IMR-90 (cell line): ENCODE data around the gene TMEM52. TPM values are rescaled to one million over a fixed set of nuclear protein-coding genes. Genes with fewer than 3 reads are reported as not detected.

Experiments
- ATAC-seq: fragments of 200-7000 bp; cut with Tn5 transposase; 2 replicates; pipeline ENCODE4 v1.9.1; 2020; ENCODE audit warnings: low read depth, mild to moderate bottlenecking, moderate library complexity
- BruUV-seq: library from RNA; stranded (reverse); fragments of 400-500 nt; replicated peaks from 2 replicates; lab custom pipeline; 2021; lab: Mats Ljungman, UMichigan
- CTCF ChIA-PET: fragments of 300-600 bp; formaldehyde crosslinking; extraction: SDS; loops from one replicate; lab custom pipeline; 2021; ENCODE audit warnings: antibody characterized with exemption; lab: Yijun Ruan, JAX
- POLR2A ChIA-PET: fragments of 300-600 bp; sonication (Branson Sonifier 250); formaldehyde crosslinking; loops from one replicate; lab custom pipeline; 2022; ENCODE audit warnings: antibody characterized with exemption; ENCODE audit not compliant: unreplicated experiment; lab: Charles Lee
- DNase-seq: peaks from one replicate; pipeline ENCODE4 v3.0.0; 2013
- H2AFZ ChIP-seq: replicated peaks from 2 replicates; pipeline ENCODE3; 2013; ENCODE audit warnings: low read length, mild to moderate bottlenecking; ENCODE audit not compliant: poor library complexity
- H2AK5ac ChIP-seq: 2 replicates; pipeline ENCODE4 v1.6.1; 2013; ENCODE audit warnings: low read depth, low read length, inconsistent platforms
- H2AK9ac ChIP-seq: replicated peaks from 2 replicates; pipeline ENCODE3; 2013; ENCODE audit warnings: mild to moderate bottlenecking, low read depth, low read length, moderate library complexity; ENCODE audit not compliant: poor library complexity
- H2BK120ac ChIP-seq: 2 replicates; pipeline ENCODE4 v1.6.1; 2013; ENCODE audit warnings: low read depth, low read length, inconsistent platforms
- H2BK15ac ChIP-seq: 3 replicates; pipeline ENCODE4 v1.6.1; 2013; ENCODE audit warnings: low read depth, low read length, inconsistent platforms
- H2BK20ac ChIP-seq: 2 replicates; pipeline ENCODE4 v1.6.1; 2013; ENCODE audit warnings: low read depth, mild to moderate bottlenecking, inconsistent platforms, low read length, moderate library complexity
- H2BK5ac ChIP-seq: 2 replicates; pipeline ENCODE4 v1.6.1; 2013; ENCODE audit warnings: mild to moderate bottlenecking, low read depth, low read length, inconsistent platforms; ENCODE audit not compliant: poor library complexity, severe bottlenecking
- H3K14ac ChIP-seq: replicated peaks from 2 replicates; pipeline ENCODE4 v1.6.1; 2013; ENCODE audit warnings: low read depth, low read length, inconsistent platforms
- H3K18ac ChIP-seq: 2 replicates; pipeline ENCODE4 v1.6.1; 2013; ENCODE audit warnings: low read depth, low read length, control low read depth
- H3K23ac ChIP-seq: 2 replicates; pipeline ENCODE4 v1.6.1; 2013; ENCODE audit warnings: low read depth, low read length, inconsistent platforms
- H3K27ac ChIP-seq: 2 replicates; pipeline ENCODE4 v1.5.1; 2013; ENCODE audit warnings: mild to moderate bottlenecking, control low read depth, low read length; ENCODE audit not compliant: insufficient read depth
- H3K27me3 ChIP-seq: 2 replicates; pipeline ENCODE4 v1.6.1; 2013; ENCODE audit warnings: low read length; ENCODE audit not compliant: control insufficient read depth, insufficient read depth
- H3K36me3 ChIP-seq: 2 replicates; pipeline ENCODE4 v1.6.1; 2013; ENCODE audit warnings: low read length, mixed read lengths; ENCODE audit not compliant: control insufficient read depth, insufficient read depth
- H3K4ac ChIP-seq: 2 replicates; pipeline ENCODE4 v1.6.1; 2013; ENCODE audit warnings: low read depth, low read length, inconsistent platforms
- H3K4me1 ChIP-seq: 2 replicates; pipeline ENCODE4 v1.6.1; 2013; ENCODE audit warnings: low read length, mixed read lengths; ENCODE audit not compliant: control insufficient read depth, insufficient read depth
- H3K4me2 ChIP-seq: 2 replicates; pipeline ENCODE4 v1.6.1; 2013; ENCODE audit warnings: low read depth, mild to moderate bottlenecking, control low read depth, low read length, moderate library complexity
- H3K4me3 ChIP-seq: 2 replicates; pipeline ENCODE4 v1.5.1; 2013; ENCODE audit warnings: low read depth, mild to moderate bottlenecking, control low read depth, low read length, moderate library complexity; ENCODE audit not compliant: insufficient read depth
- H3K56ac ChIP-seq: 2 replicates; pipeline ENCODE4 v1.6.1; 2013; ENCODE audit warnings: low read length, inconsistent platforms; ENCODE audit not compliant: insufficient read depth; ENCODE audit errors: extremely low read depth
- H3K79me1 ChIP-seq, 2 experiments: 2 replicates each; pipeline ENCODE4 v1.6.1; 2013; ENCODE audit warnings: low read length in 2 of 2, inconsistent platforms in 1 of 2, low read depth in 1 of 2
- H3K9ac ChIP-seq: 2 replicates; pipeline ENCODE4 v1.6.1; 2013; ENCODE audit warnings: low read depth, low read length, control low read depth
- H3K9me1 ChIP-seq: 2 replicates; pipeline ENCODE4 v1.6.1; 2013; ENCODE audit warnings: low read length, inconsistent platforms; ENCODE audit not compliant: insufficient read depth
- H3K9me3 ChIP-seq: 2 replicates; pipeline ENCODE4 v1.6.1; 2013; ENCODE audit warnings: low read length; ENCODE audit not compliant: control insufficient read depth, insufficient read depth
- H4K20me1 ChIP-seq: 2 replicates; pipeline ENCODE4 v1.6.1; 2013; ENCODE audit warnings: low read length, inconsistent platforms; ENCODE audit not compliant: insufficient read depth
- H4K5ac ChIP-seq: 2 replicates; pipeline ENCODE4 v1.6.1; 2013; ENCODE audit warnings: mild to moderate bottlenecking, low read depth, low read length, control low read depth
- H4K8ac ChIP-seq, 2 experiments: 2 replicates each; pipeline ENCODE4 v1.6.1; 2013; ENCODE audit warnings: low read depth in 2 of 2, low read length in 2 of 2, control low read depth in 1 of 2, inconsistent platforms in 1 of 2
- H4K91ac ChIP-seq: 2 replicates; pipeline ENCODE4 v1.6.1; 2013; ENCODE audit warnings: low read depth, low read length, inconsistent platforms; ENCODE audit not compliant: insufficient read depth
- BHLHE40 ChIP-seq: fragments of 150-350 bp; IDR thresholded peaks from 2 replicates; pipeline ENCODE4 v1.6.1; 2016; ENCODE audit warnings: mild to moderate bottlenecking, low read depth, low read length
- CEBPB ChIP-seq: IDR thresholded peaks from 2 replicates; pipeline ENCODE4 v1.6.1; 2012; ENCODE audit warnings: low read depth, low read length, improper control_type of control experiment
- CHD1 ChIP-seq: IDR thresholded peaks from 2 replicates; pipeline ENCODE4 v1.6.1; 2012; ENCODE audit warnings: low read depth, low read length, improper control_type of control experiment
- FOS ChIP-seq: fragments of 150-350 bp; IDR thresholded peaks from 2 replicates; pipeline ENCODE4 v1.6.1; 2016; ENCODE audit warnings: low read depth, low read length
- MAFK ChIP-seq: IDR thresholded peaks from 2 replicates; pipeline ENCODE4 v1.6.1; 2012; ENCODE audit warnings: low read depth, low read length, improper control_type of control experiment
- MAZ ChIP-seq: IDR thresholded peaks from 2 replicates; pipeline ENCODE4 v1.6.1; 2012; ENCODE audit warnings: low read depth, mild to moderate bottlenecking, low read length, improper control_type of control experiment, moderate library complexity, borderline replicate concordance
- NFE2L2 ChIP-seq: fragments of 150-350 bp; IDR thresholded peaks from 2 replicates; pipeline ENCODE4 v1.6.1; 2016; ENCODE audit warnings: low read depth, mild to moderate bottlenecking, low read length
- POLR2A ChIP-seq: IDR thresholded peaks from 2 replicates; pipeline ENCODE4 v1.6.1; 2012; ENCODE audit warnings: mild to moderate bottlenecking, low read depth, low read length
- RCOR1 ChIP-seq: IDR thresholded peaks from 2 replicates; pipeline ENCODE4 v1.6.1; 2012; ENCODE audit warnings: mild to moderate bottlenecking, low read length, improper control_type of control experiment; ENCODE audit not compliant: insufficient replicate concordance
- RFX5 ChIP-seq: IDR thresholded peaks from 2 replicates; pipeline ENCODE4 v1.8.0; 2012; ENCODE audit warnings: low read depth, mild to moderate bottlenecking, low read length, moderate library complexity
- WGBS, 2 experiments: methylation state at CpG; one replicate each; pipeline versions ENCODE4 v1.1.5 to v1.1.7; 2013; ENCODE audit warnings: missing lambda C conversion rate in 2 of 2; ENCODE audit not compliant: insufficient read length in 1 of 2; ENCODE audit errors: extremely low coverage in 2 of 2; 5-methylcytosine and 5-hydroxymethylcytosine counted together
- dilution Hi-C: fragments of 300-500 bp; cut with HindIII; formaldehyde crosslinking; loops from one replicate; pipeline ENCODE4 v1.14.3; 2018; ENCODE audit warnings: low sequenced_read_pairs; ENCODE audit not compliant: unreplicated experiment
- in situ Hi-C: fragments of 300-500 bp; cut with MboI; formaldehyde crosslinking; loops from 3 replicates; pipeline ENCODE4 v1.14.3; 2019; ENCODE audit warnings: low sequenced_read_pairs, inconsistent platforms, mixed read lengths
- intact Hi-C: fragments of 100-400 bp; cut with micrococcal nuclease; formaldehyde crosslinking; loops from 2 replicates; pipeline ENCODE4 v1.10.0; 2022
- polyA plus RNA-seq, 3 experiments: library from polyadenylated mRNA; depleted of rRNA; stranded (reverse); fragments of >200 nt; gene quantifications; 2 replicates each; pipeline ENCODE4 v1.2.3, GENCODE V29; 2012; ENCODE audit warnings: low replicate concordance in 1 of 3
- total RNA-seq: library from RNA; depleted of rRNA; stranded (reverse); fragments of >200 nt; gene quantifications from 2 replicates; pipeline ENCODE4 v1.2.3, GENCODE V29; 2012
- TF ChIP-seq, protein P1 (sequence below): conservative IDR thresholded peaks from 2 replicates; pipeline ENCODE4 v1.5.1; 2012; ENCODE audit warnings: mild to moderate bottlenecking, low read depth, low read length, improper control_type of control experiment
- TF ChIP-seq, protein P2 (sequence below): fragments of 150-350 bp; IDR thresholded peaks from 2 replicates; pipeline ENCODE4 v1.6.1; 2016; ENCODE audit warnings: low read depth, mild to moderate bottlenecking, low read length, moderate library complexity, borderline replicate concordance
- TF ChIP-seq, protein P3 (sequence below): fragments of 150-350 bp; IDR thresholded peaks from 2 replicates; pipeline ENCODE4 v1.6.1; 2017; ENCODE audit warnings: mild to moderate bottlenecking, antibody characterized with exemption, low read length, low read depth

The TMEM52 gene
- total and polyA plus RNA-seq, 2 of the 4 experiments (the other 2 are of a cell fraction), result 0.54 to 1.3 TPM

DNA sequence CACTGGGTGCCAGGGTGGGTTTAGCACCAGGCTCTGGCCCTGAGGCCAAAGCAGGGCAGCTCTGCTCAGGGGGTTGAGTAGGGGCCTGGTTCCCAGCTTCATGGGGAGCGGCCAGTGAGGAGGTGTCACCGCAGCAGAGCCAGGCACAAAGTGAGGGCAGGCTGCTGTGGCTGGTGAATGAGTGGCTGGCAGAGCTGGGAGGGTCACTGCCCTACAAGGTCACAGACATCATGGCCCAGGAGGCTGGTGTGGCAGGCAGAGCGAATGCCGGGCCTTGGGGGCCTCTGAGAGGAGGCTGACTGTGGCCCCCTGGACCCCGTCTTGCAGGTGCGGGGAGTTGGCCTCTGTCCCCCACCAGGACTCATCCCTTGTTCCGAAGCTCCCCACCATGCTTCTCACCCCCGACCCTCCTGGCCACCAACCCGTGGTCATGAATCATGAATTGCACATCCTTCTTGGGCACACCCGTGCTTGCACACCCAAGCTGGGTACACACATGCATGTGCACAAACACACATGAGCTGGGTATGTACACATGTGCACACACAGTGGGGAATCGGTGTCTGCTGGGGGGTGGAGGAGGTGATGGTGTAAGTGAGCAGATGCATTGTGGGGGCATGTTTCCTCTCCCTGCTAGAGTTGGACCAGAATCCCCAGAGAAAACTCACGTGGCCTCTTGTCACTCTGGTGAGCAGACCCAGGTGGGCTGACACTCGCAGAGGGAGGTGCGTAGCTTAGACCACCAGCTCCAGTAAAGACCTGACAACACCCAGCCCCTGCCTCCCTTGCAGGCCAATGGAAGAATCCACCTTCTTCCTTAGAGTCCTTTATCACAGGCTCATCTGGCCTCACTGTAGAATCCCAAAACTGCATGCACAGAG is 23.4 kb downstream of the TMEM52 start:
- H4K8ac ChIP-seq, result no peak overlapping the region
- TF ChIP-seq RFX5 (no peak), BHLHE40 (no peak), NFE2L2 (no peak), POLR2A (no peak), CHD1 (no peak), MAZ (no peak), MAFK (no peak), FOS (no peak), RCOR1 (no peak), CEBPB (no peak)
- TF ChIP-seq, protein P1, sequence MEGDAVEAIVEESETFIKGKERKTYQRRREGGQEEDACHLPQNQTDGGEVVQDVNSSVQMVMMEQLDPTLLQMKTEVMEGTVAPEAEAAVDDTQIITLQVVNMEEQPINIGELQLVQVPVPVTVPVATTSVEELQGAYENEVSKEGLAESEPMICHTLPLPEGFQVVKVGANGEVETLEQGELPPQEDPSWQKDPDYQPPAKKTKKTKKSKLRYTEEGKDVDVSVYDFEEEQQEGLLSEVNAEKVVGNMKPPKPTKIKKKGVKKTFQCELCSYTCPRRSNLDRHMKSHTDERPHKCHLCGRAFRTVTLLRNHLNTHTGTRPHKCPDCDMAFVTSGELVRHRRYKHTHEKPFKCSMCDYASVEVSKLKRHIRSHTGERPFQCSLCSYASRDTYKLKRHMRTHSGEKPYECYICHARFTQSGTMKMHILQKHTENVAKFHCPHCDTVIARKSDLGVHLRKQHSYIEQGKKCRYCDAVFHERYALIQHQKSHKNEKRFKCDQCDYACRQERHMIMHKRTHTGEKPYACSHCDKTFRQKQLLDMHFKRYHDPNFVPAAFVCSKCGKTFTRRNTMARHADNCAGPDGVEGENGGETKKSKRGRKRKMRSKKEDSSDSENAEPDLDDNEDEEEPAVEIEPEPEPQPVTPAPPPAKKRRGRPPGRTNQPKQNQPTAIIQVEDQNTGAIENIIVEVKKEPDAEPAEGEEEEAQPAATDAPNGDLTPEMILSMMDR, result no peak
- TF ChIP-seq, protein P2, sequence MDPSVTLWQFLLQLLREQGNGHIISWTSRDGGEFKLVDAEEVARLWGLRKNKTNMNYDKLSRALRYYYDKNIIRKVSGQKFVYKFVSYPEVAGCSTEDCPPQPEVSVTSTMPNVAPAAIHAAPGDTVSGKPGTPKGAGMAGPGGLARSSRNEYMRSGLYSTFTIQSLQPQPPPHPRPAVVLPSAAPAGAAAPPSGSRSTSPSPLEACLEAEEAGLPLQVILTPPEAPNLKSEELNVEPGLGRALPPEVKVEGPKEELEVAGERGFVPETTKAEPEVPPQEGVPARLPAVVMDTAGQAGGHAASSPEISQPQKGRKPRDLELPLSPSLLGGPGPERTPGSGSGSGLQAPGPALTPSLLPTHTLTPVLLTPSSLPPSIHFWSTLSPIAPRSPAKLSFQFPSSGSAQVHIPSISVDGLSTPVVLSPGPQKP, result no peak
- TF ChIP-seq, protein P3, sequence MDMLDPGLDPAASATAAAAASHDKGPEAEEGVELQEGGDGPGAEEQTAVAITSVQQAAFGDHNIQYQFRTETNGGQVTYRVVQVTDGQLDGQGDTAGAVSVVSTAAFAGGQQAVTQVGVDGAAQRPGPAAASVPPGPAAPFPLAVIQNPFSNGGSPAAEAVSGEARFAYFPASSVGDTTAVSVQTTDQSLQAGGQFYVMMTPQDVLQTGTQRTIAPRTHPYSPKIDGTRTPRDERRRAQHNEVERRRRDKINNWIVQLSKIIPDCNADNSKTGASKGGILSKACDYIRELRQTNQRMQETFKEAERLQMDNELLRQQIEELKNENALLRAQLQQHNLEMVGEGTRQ, result no peak
- in situ Hi-C loops, result no loop called here
- H3K4ac ChIP-seq, result no peak overlapping the region
- no TSS peak for BruUV-seq
- H2AFZ ChIP-seq, result peak overlapping the region; percentile 41
- POLR2A ChIA-PET, result no interaction called here
- DNase-seq, result no peak
- H3K27me3 ChIP-seq, result peaks cover 2% of the 10 kb centered on the region; the same call in 1 of the 2 replicates
- H3K4me2 ChIP-seq, result no peak overlapping the region
- H2AK5ac ChIP-seq, result no peak overlapping the region
- H2BK120ac ChIP-seq, result no peak overlapping the region
- no peaks in the 10 kb centered on the region for H3K9me3 ChIP-seq
- no peak for ATAC-seq
- no peaks in the 10 kb centered on the region for H4K20me1 ChIP-seq
- no peaks in the 10 kb centered on the region for H3K36me3 ChIP-seq
- H3K27ac ChIP-seq, result no peak overlapping the region
- no peak overlapping the region for H3K18ac ChIP-seq
- no peak overlapping the region for H3K4me3 ChIP-seq
- H3K9me1 ChIP-seq, result peaks cover 2% of the 10 kb centered on the region
- no peak overlapping the region for H3K9ac ChIP-seq
- no peak overlapping the region for H2BK15ac ChIP-seq
- H3K23ac ChIP-seq, result 0 out of 2 replicates have a peak overlapping the region, but pooled peaks have one; percentile 9
- H2BK5ac ChIP-seq, result no peak overlapping the region
- H3K79me1 ChIP-seq, result peaks cover 13 to 14% of the 10 kb centered on the region in 2 experiments
- H3K4me1 ChIP-seq, result peaks cover 8% of the 10 kb centered on the region
- dilution Hi-C loops, result no loop called here
- H4K5ac ChIP-seq, result no peak overlapping the region
- H2BK20ac ChIP-seq, result no peak overlapping the region
- no peak overlapping the region for H4K91ac ChIP-seq
- 70% methylated on average over 8 of the region's 14 CpGs; no CpG with 5 or more reads in 1 of the 2 experiments for WGBS, 2 experiments
- CTCF ChIA-PET, result interaction anchor here (0.8 to 1.1 kb wide), 2 partner anchors 10 kb away, joined by 3 read pairs; no protein-coding TSS in a partner anchor
- H2AK9ac ChIP-seq, result no peak overlapping the region
- intact Hi-C loops, result no loop called here
- H3K56ac ChIP-seq, result no peak overlapping the region
- H3K14ac ChIP-seq, result no peak overlapping the region; the same call in 1 of the 2 replicates
